GM12874 (cell line): ENCODE data around the gene GIMAP1.

Source experiments
- CTCF ChIP-seq: IDR thresholded peaks from 2 replicates; pipeline ENCODE4 v1.5.1; 2011; ENCODE audit warnings: low read depth, mild to moderate bottlenecking, control low read depth, low read length, moderate library complexity; ENCODE audit not compliant: insufficient read depth

GIMAP1 gene

DNA sequence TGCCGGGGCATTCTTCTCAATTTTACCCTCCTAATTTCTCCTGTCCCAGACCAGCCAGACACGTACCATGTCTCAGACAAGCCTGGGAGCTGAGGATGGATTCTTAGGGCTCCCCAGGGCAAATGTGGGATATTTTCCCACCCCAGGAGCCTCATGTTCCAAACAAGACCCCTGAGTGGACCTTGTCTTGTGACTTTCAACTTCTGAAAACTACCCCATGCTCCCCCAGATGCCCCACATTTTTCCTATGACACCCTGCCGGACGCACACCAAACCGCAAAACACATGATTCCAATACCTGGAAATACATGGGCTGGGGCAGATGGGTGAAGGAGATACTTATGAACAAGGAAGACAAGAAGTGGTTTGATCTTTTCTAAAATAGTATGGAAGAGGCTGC, 21.7 kb downstream of the GIMAP1 start:
- TF ChIP-seq CTCF: no peak

DNA sequence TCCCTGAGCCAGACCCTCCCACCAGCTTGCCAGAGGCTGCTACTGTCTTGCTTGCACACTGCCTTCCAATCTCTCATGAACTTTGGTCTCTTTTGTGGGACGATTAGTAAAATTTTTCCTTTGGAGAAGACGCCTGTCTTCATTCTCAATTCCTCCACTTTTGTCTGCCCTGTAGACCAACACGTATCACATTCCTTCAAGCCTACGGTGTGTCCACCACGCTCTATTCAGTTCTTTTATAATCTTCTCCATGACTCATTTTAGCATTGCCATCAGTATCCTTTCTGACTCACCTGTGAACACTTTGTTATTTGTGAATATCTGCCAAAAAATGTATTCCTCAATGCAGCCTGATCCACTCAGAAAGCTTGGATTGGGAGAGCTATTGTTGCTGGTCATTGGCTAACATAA, 22.2 kb downstream of the GIMAP1 start:
- no peak for TF ChIP-seq CTCF

- no peak for TF ChIP-seq CTCF
These were observed 22.6 kb downstream of the GIMAP1 start for GRCh38 chr7:150739033-150739432.

- TF ChIP-seq CTCF: no peak
These were observed 23.6 kb downstream of the GIMAP1 start for GRCh38 chr7:150740053-150740452.

GRCh38 chr7:150742286-150742968, 26.0 kb downstream of the GIMAP1 start:
- TF ChIP-seq CTCF: no peak

DNA sequence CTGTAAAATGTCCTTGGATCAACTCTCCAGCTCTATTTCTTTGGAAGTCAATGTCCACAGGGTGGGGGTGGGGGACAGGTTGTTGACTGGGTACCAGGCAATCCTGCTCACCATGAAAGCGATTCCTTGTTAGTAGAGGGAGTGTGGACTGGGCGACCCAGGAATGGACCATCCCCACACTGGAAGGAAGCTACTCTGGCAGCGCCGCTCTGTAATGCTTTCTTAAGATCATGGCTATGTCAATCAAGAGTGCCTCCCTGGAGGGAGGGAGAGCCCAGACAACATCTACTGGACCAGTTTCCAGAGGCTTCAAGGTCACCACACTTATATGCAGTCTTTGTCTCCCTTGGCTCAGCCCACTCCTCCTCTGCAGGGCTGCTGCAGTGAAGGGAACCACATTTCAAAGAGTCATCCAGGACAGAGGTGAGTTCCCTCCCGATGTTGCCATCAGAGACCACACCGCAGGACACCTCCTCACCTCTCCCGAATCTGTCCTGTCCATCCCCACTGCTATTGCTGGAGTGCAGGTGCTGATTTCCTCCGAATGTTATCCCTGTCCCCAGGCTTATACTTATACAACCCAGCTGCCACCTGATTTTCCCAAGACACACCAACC, 27.7 kb downstream of the GIMAP1 start:
- TF ChIP-seq CTCF: no peak

DNA sequence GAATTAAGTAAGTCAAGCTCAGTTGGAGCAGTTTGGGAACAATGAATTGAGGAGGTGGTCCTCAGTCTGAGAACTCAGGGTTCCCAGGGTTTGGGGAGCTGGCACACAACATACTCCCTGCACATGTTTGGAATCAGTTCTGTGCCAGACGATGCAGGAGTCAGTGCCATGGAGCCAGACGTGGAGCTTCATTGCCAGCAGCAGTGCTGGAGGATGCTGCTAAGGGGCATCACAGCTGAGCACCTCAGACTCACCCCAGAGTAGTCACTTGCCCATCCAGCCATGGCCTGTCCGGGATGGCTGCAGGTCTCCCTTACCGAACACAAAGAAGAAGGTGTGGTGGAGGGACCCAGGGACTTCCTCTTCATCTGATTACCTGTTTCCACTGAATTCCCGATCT, 28.7 kb downstream of the GIMAP1 start:
- no peak for TF ChIP-seq CTCF
